Neural progenitor cell (in vitro differentiated cells): ENCODE measurements around the gene EIF5A. TPM values are rescaled to one million over a fixed set of nuclear protein-coding genes. Genes with fewer than 3 reads are reported as not detected.

ENCODE experiments used
- DNase-seq: peaks from one replicate; pipeline ENCODE4 v3.0.0-alpha.2; 2016; ENCODE audit warnings: low spot score
- H2AFZ ChIP-seq: fragments of 200-600 bp; sonication (generic); replicated peaks from 2 replicates; pipeline ENCODE4 v1.6.1; 2016; ENCODE audit warnings: antibody characterized with exemption
- H3F3A ChIP-seq: fragments of 200-600 bp; sonication (generic); 2 replicates; pipeline ENCODE4 v1.6.1; 2016; ENCODE audit warnings: antibody characterized with exemption, low read depth
- H3K27ac ChIP-seq: fragments of 200-600 bp; sonication (generic); 2 replicates; pipeline ENCODE4 v1.5.1; 2016; ENCODE audit warnings: mild to moderate bottlenecking
- H3K27me3 ChIP-seq: fragments of 200-600 bp; sonication (generic); 2 replicates; pipeline ENCODE4 v1.6.1; 2016; ENCODE audit warnings: mild to moderate bottlenecking, moderate library complexity
- H3K36me3 ChIP-seq: fragments of 200-600 bp; sonication (generic); 2 replicates; pipeline ENCODE4 v1.5.1; 2016
- H3K4me1 ChIP-seq: fragments of 200-600 bp; sonication (generic); 2 replicates; pipeline ENCODE4 v1.6.1; 2016; ENCODE audit warnings: mixed run types
- H3K4me2 ChIP-seq: fragments of 200-600 bp; sonication (generic); 2 replicates; pipeline ENCODE4 v1.6.1; 2016
- H3K4me3 ChIP-seq: fragments of 200-600 bp; sonication (generic); 2 replicates; pipeline ENCODE4 v1.5.1; 2016
- H3K79me2 ChIP-seq: fragments of 200-600 bp; sonication (generic); 2 replicates; pipeline ENCODE4 v1.6.1; 2016; ENCODE audit warnings: low read depth
- H3K9ac ChIP-seq: fragments of 200-600 bp; sonication (generic); 2 replicates; pipeline ENCODE4 v1.6.1; 2016
- H3K9me3 ChIP-seq: fragments of 200-600 bp; sonication (generic); 2 replicates; pipeline ENCODE4 v1.5.1; 2016; ENCODE audit warnings: low read depth
- H4K20me1 ChIP-seq: fragments of 200-600 bp; sonication (generic); 2 replicates; pipeline ENCODE4 v1.6.1; 2016; ENCODE audit warnings: low read depth
- H3K27ac Mint-ChIP-seq: 3 replicates; pipeline ENCODE4 v1.8.0; 2021; ENCODE audit warnings: mixed read lengths
- H3K27me3 Mint-ChIP-seq: 2 replicates; pipeline ENCODE4 v1.8.0; 2022; ENCODE audit warnings: low read depth, mild to moderate bottlenecking, inconsistent platforms, moderate library complexity, mixed read lengths; ENCODE audit not compliant: insufficient read depth
- H3K36me3 Mint-ChIP-seq: 3 replicates; pipeline ENCODE4 v1.8.0; 2021; ENCODE audit warnings: mixed read lengths
- H3K4me1 Mint-ChIP-seq: 3 replicates; pipeline ENCODE4 v1.8.0; 2021; ENCODE audit warnings: mixed read lengths
- H3K4me3 Mint-ChIP-seq: 3 replicates; pipeline ENCODE4 v1.8.0; 2021; ENCODE audit warnings: mild to moderate bottlenecking, moderate library complexity, mixed read lengths
- H3K9me3 Mint-ChIP-seq: 3 replicates; pipeline ENCODE4 v1.8.0; 2020; ENCODE audit warnings: mixed read lengths
- CTCF ChIP-seq: fragments of 200-600 bp; sonication (generic); IDR thresholded peaks from 2 replicates; pipeline ENCODE4 v1.5.1; 2017; ENCODE audit warnings: antibody characterized with exemption, mild to moderate bottlenecking
- EZH2 ChIP-seq: fragments of 200-600 bp; sonication (generic); IDR thresholded peaks from 2 replicates; pipeline ENCODE4 v1.6.1; 2017; ENCODE audit warnings: antibody characterized with exemption, mild to moderate bottlenecking, moderate library complexity
- EZH2phosphoT487 ChIP-seq: fragments of 200-600 bp; sonication (generic); IDR thresholded peaks from 2 replicates; pipeline ENCODE4 v1.6.1; 2017; ENCODE audit warnings: antibody characterized with exemption
- total RNA-seq: library from RNA; depleted of rRNA; stranded (reverse); fragments of >200 nt; gene quantifications from 2 replicates; pipeline ENCODE4 v1.2.3, GENCODE V29; 2015; ENCODE audit warnings: low replicate concordance

The EIF5A gene
- total RNA-seq, 1 donor from 2014 or later, result 251 TPM

GRCh38 chr17:7296189-7296861 is 11.1 kb upstream of the EIF5A start:
- Histone ChIP-seq H2AFZ (no peak overlapping the region), H3K4me1 (peaks cover 7% of the 10 kb centered on the region), H3F3A (peaks cover 40% of the 10 kb centered on the region), H3K9me3 (no peaks in the 10 kb centered on the region), H4K20me1 (peaks cover 11% of the 10 kb centered on the region), H3K36me3 (no peaks in the 10 kb centered on the region), H3K27ac (no peak overlapping the region), H3K27me3 (peaks cover 85% of the 10 kb centered on the region), H3K9ac (no peak overlapping the region), H3K79me2 (no peaks in the 10 kb centered on the region), H3K4me2 (peak overlapping the region; percentile 63), H3K4me3 (no peak overlapping the region)
- Mint-ChIP-seq H3K27me3 (peaks cover 28% of the 10 kb centered on the region), H3K4me1 (peaks cover 19% of the 10 kb centered on the region), H3K4me3 (peak overlapping the region; percentile 80), H3K9me3 (peaks cover 2% of the 10 kb centered on the region), H3K36me3 (no peaks in the 10 kb centered on the region), H3K27ac (no peak overlapping the region)
- DNase-seq, result peak; percentile 94
- no peak for TF ChIP-seq EZH2phosphoT487
- TF ChIP-seq EZH2, result peak; percentile 53
- peak; percentile 95 for TF ChIP-seq CTCF

- peaks cover 12% of the 10 kb centered on the region for H3K4me1 Mint-ChIP-seq
- no peak overlapping the region for H2AFZ ChIP-seq
- peaks cover 33% of the 10 kb centered on the region for H3F3A ChIP-seq
- no peak for DNase-seq
- H3K9me3 Mint-ChIP-seq, result peaks cover 2% of the 10 kb centered on the region
- no peak overlapping the region for H3K27ac ChIP-seq
- peaks cover 15% of the 10 kb centered on the region for H3K27me3 Mint-ChIP-seq
- H3K4me3 Mint-ChIP-seq, result peak overlapping the region; percentile 10
- no peak for TF ChIP-seq EZH2
- TF ChIP-seq CTCF, result no peak
- TF ChIP-seq EZH2phosphoT487, result no peak
- H3K4me1 ChIP-seq, result peaks cover 2% of the 10 kb centered on the region
- no peaks in the 10 kb centered on the region for H3K9me3 ChIP-seq
- no peaks in the 10 kb centered on the region for H3K36me3 ChIP-seq
- H3K27me3 ChIP-seq, result peaks cover 6% of the 10 kb centered on the region
- H3K27ac Mint-ChIP-seq, result no peak overlapping the region
- H3K79me2 ChIP-seq, result peaks cover 18% of the 10 kb centered on the region
- H3K4me2 ChIP-seq, result no peak overlapping the region
- no peaks in the 10 kb centered on the region for H3K36me3 Mint-ChIP-seq
- H3K4me3 ChIP-seq, result no peak overlapping the region
- H4K20me1 ChIP-seq, result peaks cover 14% of the 10 kb centered on the region
- H3K9ac ChIP-seq, result no peak overlapping the region
These were observed 3.2 kb upstream of the EIF5A start for GRCh38 chr17:7304179-7304578.

- peaks cover 63% of the 10 kb centered on the region for H3F3A ChIP-seq
- peaks cover 6% of the 10 kb centered on the region for H3K4me1 ChIP-seq
- Mint-ChIP-seq H3K4me1 (peaks cover 34% of the 10 kb centered on the region), H3K4me3 (peak overlapping the region; percentile 93), H3K36me3 (peaks cover 25% of the 10 kb centered on the region), H3K9me3 (peaks cover 2% of the 10 kb centered on the region), H3K27me3 (peaks cover 11% of the 10 kb centered on the region), H3K27ac (peak overlapping the region; percentile 43)
- peaks cover 48% of the 10 kb centered on the region for H4K20me1 ChIP-seq
- no peak overlapping the region for H2AFZ ChIP-seq
- TF ChIP-seq EZH2phosphoT487 (no peak), EZH2 (no peak), CTCF (peak; percentile 3)
- H3K9ac ChIP-seq, result peak overlapping the region; percentile 64
- H3K4me3 ChIP-seq, result peak overlapping the region; percentile 83
- no peaks in the 10 kb centered on the region for H3K27me3 ChIP-seq
- H3K4me2 ChIP-seq, result peak overlapping the region; percentile 93
- DNase-seq, result peak; percentile 55
- peaks cover 45% of the 10 kb centered on the region for H3K79me2 ChIP-seq
- peaks cover 4% of the 10 kb centered on the region for H3K36me3 ChIP-seq
- no peaks in the 10 kb centered on the region for H3K9me3 ChIP-seq
- peak overlapping the region; percentile 66 for H3K27ac ChIP-seq
These were observed 527 bp downstream of the EIF5A start for GRCh38 chr17:7307686-7308624.
